SU-DHL-6 (cell line): ENCODE measurements around the gene OGDH.

Source experiments
- H2AFZ ChIP-seq: fragments of 200-600 bp; sonication (generic); 2 replicates; pipeline ENCODE4 v1.6.1; 2014; ENCODE audit warnings: low read depth, mild to moderate bottlenecking, moderate library complexity, mixed read lengths, antibody characterized with exemption, low read length; ENCODE audit not compliant: severe bottlenecking
- H3F3A ChIP-seq: fragments of 200-600 bp; shearing (Covaris generic); 2 replicates; pipeline ENCODE4 v1.6.0; 2016; ENCODE audit warnings: antibody characterized with exemption, mild to moderate bottlenecking; ENCODE audit not compliant: insufficient read depth
- H3K27ac ChIP-seq: fragments of 200-600 bp; sonication (generic); 2 replicates; pipeline ENCODE4 v1.5.1; 2016; ENCODE audit warnings: low read depth, mild to moderate bottlenecking, low read length, moderate library complexity, mixed read lengths
- H3K27me3 ChIP-seq: fragments of 200-600 bp; sonication (generic), shearing (Covaris generic); 2 replicates; pipeline ENCODE4 v1.6.0; 2014; ENCODE audit warnings: mild to moderate bottlenecking, low read length
- H3K36me3 ChIP-seq: fragments of 200-600 bp; sonication (generic); 2 replicates; pipeline ENCODE4 v1.6.1; 2014; ENCODE audit warnings: mild to moderate bottlenecking, low read length, mixed read lengths
- H3K4me2 ChIP-seq: fragments of 300-600, 200-600 bp; shearing (Covaris generic), sonication (generic); 2 replicates; pipeline ENCODE4 v1.6.0; 2014; ENCODE audit warnings: low read length, low read depth, mild to moderate bottlenecking; ENCODE audit not compliant: poor library complexity, severe bottlenecking
- H3K4me3 ChIP-seq: fragments of 200-600 bp; sonication (generic); 2 replicates; pipeline ENCODE4 v1.5.1; 2014; ENCODE audit warnings: antibody characterized with exemption, low read length, mild to moderate bottlenecking, mixed read lengths; ENCODE audit not compliant: insufficient read depth, poor library complexity, severe bottlenecking
- H3K79me2 ChIP-seq: fragments of 200-600 bp; sonication (generic); 2 replicates; pipeline ENCODE4 v1.6.1; 2014; ENCODE audit warnings: mild to moderate bottlenecking, low read length, moderate library complexity; ENCODE audit not compliant: insufficient read depth
- H3K9ac ChIP-seq: fragments of 200-600 bp; sonication (generic); 2 replicates; pipeline ENCODE4 v1.7.0; 2014; ENCODE audit warnings: mild to moderate bottlenecking, low read length
- H3K9me2 ChIP-seq: fragments of 200-600 bp; sonication (generic); replicated peaks from 2 replicates; pipeline ENCODE4 v1.6.1; 2014; ENCODE audit warnings: low read length; ENCODE audit not compliant: insufficient read depth
- H3K9me3 ChIP-seq: fragments of 200-600 bp; sonication (generic); 2 replicates; pipeline ENCODE4 v1.6.1; 2014; ENCODE audit warnings: low read length, mixed read lengths; ENCODE audit not compliant: insufficient read depth
- H4K20me1 ChIP-seq: fragments of 200-600 bp; sonication (generic); 2 replicates; pipeline ENCODE4 v1.6.1; 2014; ENCODE audit warnings: low read depth, mild to moderate bottlenecking, antibody characterized with exemption, low read length, moderate library complexity, mixed read lengths
- CTCF ChIP-seq: fragments of 200-600 bp; sonication (generic); IDR thresholded peaks from one replicate; pipeline ENCODE4 v1.5.1; 2017; ENCODE audit warnings: antibody characterized with exemption, mild to moderate bottlenecking, low read length, moderate library complexity; ENCODE audit not compliant: insufficient read depth, poor library complexity, severe bottlenecking
- EZH2phosphoT487 ChIP-seq: fragments of 200-600 bp; sonication (generic), shearing (Covaris generic); conservative IDR thresholded peaks from 2 replicates; pipeline ENCODE4 v1.6.1; 2018; ENCODE audit warnings: mild to moderate bottlenecking, antibody characterized with exemption, low read length, moderate library complexity, mixed read lengths

Gene OGDH

GRCh38 chr7:44757739-44758138, 151.3 kb downstream of the OGDH start:
- TF ChIP-seq CTCF: no peak
- TF ChIP-seq EZH2phosphoT487: no peak
- no peaks in the 10 kb centered on the region for H3K9me2 ChIP-seq
- H3K9me3 ChIP-seq: no peaks in the 10 kb centered on the region
- H3K27me3 ChIP-seq: no peaks in the 10 kb centered on the region
- no peaks in the 10 kb centered on the region; the same call in 1 of the 2 replicates for H3K79me2 ChIP-seq
- H3K4me3 ChIP-seq: no peak overlapping the region
- H2AFZ ChIP-seq: no peak overlapping the region
- no peaks in the 10 kb centered on the region for H3F3A ChIP-seq
- H4K20me1 ChIP-seq: no peaks in the 10 kb centered on the region
- H3K9ac ChIP-seq: no peak overlapping the region
- no peak overlapping the region for H3K27ac ChIP-seq
- H3K36me3 ChIP-seq: no peaks in the 10 kb centered on the region
- no peak overlapping the region for H3K4me2 ChIP-seq
